Thymus (tissue), 11 donors: ENCODE results near the gene CALN1. TPM values are rescaled to one million over a fixed set of nuclear protein-coding genes. Genes with fewer than 3 reads are reported as not detected.

ENCODE experiments used
- DNase-seq, 9 donors: peaks; one replicate each; pipeline ENCODE4 v3.0.0-alpha.2; 2013; ENCODE audit warnings: low spot score in 9 of 9, low read depth in 6 of 9, missing footprints in 1 of 9
- H3K27ac ChIP-seq, 2 donors: one replicate each; pipeline ENCODE4 v1.5.1; 2013; ENCODE audit warnings: control low read depth in 1 of 2, low read depth in 1 of 2, low read length in 1 of 2, mild to moderate bottlenecking in 1 of 2, moderate library complexity in 1 of 2
- H3K27me3 ChIP-seq, 2 donors: one replicate each; pipeline ENCODE4 v1.5.1; 2013; ENCODE audit warnings: low read length in 1 of 2; ENCODE audit not compliant: control insufficient read depth in 2 of 2, insufficient read depth in 1 of 2
- H3K36me3 ChIP-seq, 2 donors: one replicate each; pipeline ENCODE4 v1.5.1; 2013; ENCODE audit warnings: low read length in 1 of 2, mild to moderate bottlenecking in 1 of 2, moderate library complexity in 1 of 2; ENCODE audit not compliant: control insufficient read depth in 2 of 2, insufficient read depth in 2 of 2
- H3K4me1 ChIP-seq, 2 donors: one replicate each; pipeline ENCODE4 v1.5.1; 2013; ENCODE audit warnings: low read length in 2 of 2; ENCODE audit not compliant: control insufficient read depth in 2 of 2, insufficient read depth in 2 of 2
- H3K4me3 ChIP-seq, 2 donors: one replicate each; pipeline ENCODE4 v1.5.1; 2013; ENCODE audit warnings: low read length in 2 of 2, control low read depth in 1 of 2, mild to moderate bottlenecking in 1 of 2
- H3K9me3 ChIP-seq, 2 donors: one replicate each; pipeline ENCODE4 v1.5.1; 2013; ENCODE audit warnings: low read length in 1 of 2, mild to moderate bottlenecking in 1 of 2; ENCODE audit not compliant: control insufficient read depth in 2 of 2, insufficient read depth in 1 of 2
- whole genome bisulfite sequencing: extraction: QIAGEN DNeasy Blood & Tissue Kit; methylation state at CpG from one replicate; pipeline ENCODE4 v1.1.7; 2013; 5-methylcytosine and 5-hydroxymethylcytosine counted together
- polyA plus RNA-seq: library from polyadenylated mRNA; stranded (reverse); fragments of 200-250 nt; gene quantifications from one replicate; pipeline ENCODE4 v1.2.3, GENCODE V29; 2013
- total RNA-seq: library from RNA; stranded (reverse); fragments of 120-200 nt; gene quantifications from one replicate; pipeline ENCODE4 v1.2.4, GENCODE V29; 2013
- donor health status: healthy.

Gene CALN1
- total and polyA plus RNA-seq, 2 donors, result 9.0 to 36.8 TPM

GRCh38 chr7:72405418-72405817 lies 6.7 kb downstream of the CALN1 start:
- WGBS, result 41% methylated on average over 11 of the region's 11 CpGs

GRCh38 chr7:72404743-72405142 lies 7.4 kb downstream of the CALN1 start:
- 96% methylated on average over 5 of the region's 5 CpGs for WGBS
- H3K9me3 ChIP-seq, result no peaks in the 10 kb centered on the region
- DNase-seq, result no peak
- H3K4me3 ChIP-seq, result no peak overlapping the region
- H3K4me1 ChIP-seq, result no peaks in the 10 kb centered on the region
- H3K27ac ChIP-seq, result no peak overlapping the region
- H3K27me3 ChIP-seq, result peaks cover 0 to 6% of the 10 kb centered on the region in 2 donors
- no peaks in the 10 kb centered on the region for H3K36me3 ChIP-seq

More at GRCh38 chr7:72405418-72405817, 6.7 kb downstream of the CALN1 start:
- no peaks in the 10 kb centered on the region for H3K9me3 ChIP-seq
- H3K27me3 ChIP-seq, result peaks cover 0 to 6% of the 10 kb centered on the region in 2 donors
- no peaks in the 10 kb centered on the region for H3K36me3 ChIP-seq
- no peak overlapping the region for H3K4me3 ChIP-seq
- no peaks in the 10 kb centered on the region for H3K4me1 ChIP-seq
- peak in 4 of 9 donors; percentile 3 to 32 (median 8) for DNase-seq
- H3K27ac ChIP-seq, result no peak overlapping the region

GRCh38 chr7:72403458-72404076 lies 8.6 kb downstream of the CALN1 start:
- H3K36me3 ChIP-seq, result no peaks in the 10 kb centered on the region
- WGBS, result 56% methylated on average over 9 of the region's 9 CpGs
- no peak overlapping the region for H3K4me3 ChIP-seq

GRCh38 chr7:72394016-72394415 lies 18.1 kb downstream of the CALN1 start:
- Histone ChIP-seq H3K27ac (no peak overlapping the region), H3K27me3 (no peaks in the 10 kb centered on the region), H3K4me1 (no peaks in the 10 kb centered on the region), H3K4me3 (no peak overlapping the region), H3K9me3 (no peaks in the 10 kb centered on the region), H3K36me3 (no peaks in the 10 kb centered on the region)
- DNase-seq, result no peak
- 26% methylated on average over 1 of the region's 1 CpG for WGBS

More at GRCh38 chr7:72403458-72404076, 8.6 kb downstream of the CALN1 start:
- no peak for DNase-seq
- Histone ChIP-seq H3K27ac (no peak overlapping the region), H3K9me3 (no peaks in the 10 kb centered on the region), H3K4me1 (no peaks in the 10 kb centered on the region), H3K27me3 (peaks cover 0 to 6% of the 10 kb centered on the region in 2 donors)

DNA sequence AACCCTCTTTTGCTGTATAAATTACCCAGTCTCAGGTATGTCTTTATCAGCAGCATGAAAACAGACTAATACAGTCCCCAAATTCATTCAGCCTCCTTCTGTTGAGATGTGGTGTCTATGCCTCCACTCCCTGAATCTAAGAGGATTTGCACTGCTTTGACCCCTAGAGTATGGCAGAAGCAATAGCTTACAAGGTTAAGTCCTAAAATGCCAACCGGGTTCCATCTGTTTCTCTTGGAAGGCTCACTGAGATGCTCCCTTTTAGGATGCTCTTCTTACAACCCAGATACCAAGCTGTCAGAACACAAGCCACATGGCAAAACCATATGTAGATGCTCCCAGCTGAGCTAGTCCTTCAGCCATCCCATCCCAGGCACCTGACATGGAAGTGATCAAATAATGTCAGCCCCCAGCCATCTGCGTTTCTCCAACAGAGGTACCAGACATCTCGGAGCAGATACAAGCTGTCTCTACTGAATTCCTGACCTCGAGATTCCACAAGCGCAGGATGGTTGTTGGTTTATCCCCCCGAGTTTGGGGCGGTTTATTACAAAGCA lies 20.2 kb downstream of the CALN1 start:
- H3K4me1 ChIP-seq, result no peaks in the 10 kb centered on the region
- H3K4me3 ChIP-seq, result no peak overlapping the region
- 96% methylated on average over 7 of the region's 7 CpGs for WGBS
- H3K27ac ChIP-seq, result no peak overlapping the region
- H3K27me3 ChIP-seq, result no peaks in the 10 kb centered on the region
- no peaks in the 10 kb centered on the region for H3K36me3 ChIP-seq
- no peak for DNase-seq
- no peaks in the 10 kb centered on the region for H3K9me3 ChIP-seq

GRCh38 chr7:72386118-72386517 lies 26.0 kb downstream of the CALN1 start:
- Histone ChIP-seq H3K4me3 (no peak overlapping the region), H3K27me3 (no peaks in the 10 kb centered on the region), H3K36me3 (no peaks in the 10 kb centered on the region), H3K4me1 (no peaks in the 10 kb centered on the region), H3K27ac (no peak overlapping the region), H3K9me3 (no peaks in the 10 kb centered on the region)
- DNase-seq, result no peak
- WGBS, result 98% methylated on average over 3 of the region's 3 CpGs

- H3K36me3 ChIP-seq, result no peaks in the 10 kb centered on the region
- H3K27ac ChIP-seq, result no peak overlapping the region
- WGBS, result 94% methylated on average over 4 of the region's 4 CpGs
- no peak for DNase-seq
- no peaks in the 10 kb centered on the region for H3K9me3 ChIP-seq
- no peak overlapping the region for H3K4me3 ChIP-seq
- H3K27me3 ChIP-seq, result no peaks in the 10 kb centered on the region
- H3K4me1 ChIP-seq, result no peaks in the 10 kb centered on the region
Measured at GRCh38 chr7:72362246-72362645, 49.9 kb downstream of the CALN1 start.

- H3K9me3 ChIP-seq, result peaks cover 0 to 2% of the 10 kb centered on the region in 2 donors
- H3K4me3 ChIP-seq, result no peak overlapping the region
- H3K27ac ChIP-seq, result no peak overlapping the region
- no peaks in the 10 kb centered on the region for H3K36me3 ChIP-seq
- WGBS, result 94% methylated on average over 1 of the region's 1 CpG
- no peaks in the 10 kb centered on the region for H3K27me3 ChIP-seq
- H3K4me1 ChIP-seq, result peaks cover 0 to 2% of the 10 kb centered on the region in 2 donors
- DNase-seq, result no peak
Measured at GRCh38 chr7:72345208-72345727, 66.9 kb downstream of the CALN1 start.

GRCh38 chr7:72343991-72344390 lies 68.1 kb downstream of the CALN1 start:
- Histone ChIP-seq H3K4me1 (peaks cover 0 to 2% of the 10 kb centered on the region in 2 donors), H3K27ac (no peak overlapping the region), H3K36me3 (no peaks in the 10 kb centered on the region), H3K9me3 (peaks cover 0 to 4% of the 10 kb centered on the region in 2 donors), H3K27me3 (no peaks in the 10 kb centered on the region), H3K4me3 (no peak overlapping the region)
- no peak for DNase-seq
- 96% methylated on average over 3 of the region's 3 CpGs for WGBS
